Testis (tissue), 3 donors: ENCODE data around the gene SRPK3. TPM values are rescaled to one million over a fixed set of nuclear protein-coding genes. Genes with fewer than 3 reads are reported as not detected.

ENCODE experiments used
- DNase-seq: peaks from one replicate; pipeline ENCODE4 v3.0.0-alpha.2; 2019
- H3K27ac ChIP-seq, 2 donors: fragments of 200-600 bp; sonication (generic); one replicate each; pipeline ENCODE4 v1.5.1; 2019
- H3K27me3 ChIP-seq: fragments of 200-600 bp; sonication (generic); one replicate; pipeline ENCODE4 v1.5.1; 2019
- H3K36me3 ChIP-seq: fragments of 200-600 bp; sonication (generic); one replicate; pipeline ENCODE4 v1.5.1; 2017; ENCODE audit warnings: low read depth; ENCODE audit errors: missing control alignments
- H3K4me1 ChIP-seq: fragments of 200-600 bp; sonication (generic); one replicate; pipeline ENCODE4 v1.5.1; 2019
- H3K4me3 ChIP-seq, 2 donors: fragments of 200-600 bp; sonication (generic); one replicate each; pipeline ENCODE4 v1.5.1; 2017 to 2019
- H3K9me3 ChIP-seq: fragments of 200-600 bp; sonication (generic); one replicate; pipeline ENCODE4 v1.5.1; 2017
- POLR2A ChIP-seq: fragments of 450-650 bp; IDR thresholded peaks from one replicate; pipeline ENCODE4 v1.6.1; 2017; ENCODE audit warnings: antibody characterized with exemption, mild to moderate bottlenecking, moderate library complexity
- WGBS, 2 donors: methylation state at CpG; one replicate each; pipeline ENCODE4 v1.1.5; 2018; 5-methylcytosine and 5-hydroxymethylcytosine counted together
- intact Hi-C: fragments of 100-400 bp; cut with DNase I; formaldehyde crosslinking; loops from one replicate; pipeline ENCODE4 v1.15.1; 2023; ENCODE audit warnings: low total_unique reads
- polyA plus RNA-seq: library from polyadenylated mRNA; stranded (reverse); fragments of 350-450 nt; fragmentation: Illumina TruSeq; extraction: RNeasy Lipid Tissue Mini Kit (QIAGEN cat#74804); gene quantifications from one replicate; pipeline ENCODE4 v1.2.3, GENCODE V29; 2014; ENCODE audit warnings: low read depth, low replicate concordance; ENCODE audit not compliant: insufficient read depth
- total RNA-seq, 2 donors: library from RNA; depleted of rRNA; stranded (reverse); fragments of >200 nt; gene quantifications; one replicate each; pipeline ENCODE4 v1.2.3, GENCODE V29; 2016
- TF ChIP-seq, protein P1 (sequence below), 3 experiments: fragments of 450-650 bp in 2 of 3; fragments of 200-600 bp in 1 of 3; sonication (generic) in 1 of 3; IDR thresholded peaks; one replicate each; pipeline ENCODE4 v1.5.1; 2016 to 2019; ENCODE audit warnings: antibody characterized with exemption in 3 of 3, mild to moderate bottlenecking in 2 of 3, moderate library complexity in 1 of 3

SRPK3 gene
- total and polyA plus RNA-seq, 3 donors from 2014 or later: 0.62 to 2.2 (median 1.3) TPM

DNA sequence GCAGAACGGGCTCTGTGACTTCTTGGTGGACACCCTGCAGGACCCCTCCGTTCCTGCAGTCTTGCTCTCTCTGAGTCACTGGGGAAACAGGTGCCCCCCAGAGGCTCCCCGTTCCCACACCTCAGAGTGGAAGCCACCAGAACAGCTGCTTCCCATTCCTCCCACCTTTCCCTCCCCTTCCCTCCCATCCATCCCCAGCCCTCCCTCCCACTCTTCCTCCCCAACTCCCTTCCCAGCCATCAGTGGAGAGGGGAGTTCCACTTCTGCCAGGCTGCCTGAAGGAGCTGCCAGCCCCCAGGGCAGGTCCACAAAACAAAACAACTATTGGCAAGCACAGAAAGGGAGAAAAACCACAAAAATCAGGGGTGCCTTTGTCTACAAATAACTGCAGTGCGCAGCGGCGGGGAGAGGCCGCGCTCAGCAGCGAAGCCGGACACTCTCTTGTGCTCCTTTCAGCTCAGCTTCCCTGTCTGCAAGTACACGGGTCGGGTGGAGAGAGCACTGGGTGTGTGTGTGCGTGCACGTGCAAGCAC, 21.7 kb downstream of the SRPK3 start:
- Histone ChIP-seq H3K36me3 (no peaks in the 10 kb centered on the region), H3K4me1 (no peaks in the 10 kb centered on the region), H3K27me3 (no peaks in the 10 kb centered on the region), H3K4me3 (no peak overlapping the region), H3K27ac (no peak overlapping the region), H3K9me3 (no peaks in the 10 kb centered on the region)
- 40 to 59% methylated on average over 8 to 14 of the region's 14 CpGs for WGBS, 2 donors
- TF ChIP-seq POLR2A: no peak
- TF ChIP-seq, protein P1, sequence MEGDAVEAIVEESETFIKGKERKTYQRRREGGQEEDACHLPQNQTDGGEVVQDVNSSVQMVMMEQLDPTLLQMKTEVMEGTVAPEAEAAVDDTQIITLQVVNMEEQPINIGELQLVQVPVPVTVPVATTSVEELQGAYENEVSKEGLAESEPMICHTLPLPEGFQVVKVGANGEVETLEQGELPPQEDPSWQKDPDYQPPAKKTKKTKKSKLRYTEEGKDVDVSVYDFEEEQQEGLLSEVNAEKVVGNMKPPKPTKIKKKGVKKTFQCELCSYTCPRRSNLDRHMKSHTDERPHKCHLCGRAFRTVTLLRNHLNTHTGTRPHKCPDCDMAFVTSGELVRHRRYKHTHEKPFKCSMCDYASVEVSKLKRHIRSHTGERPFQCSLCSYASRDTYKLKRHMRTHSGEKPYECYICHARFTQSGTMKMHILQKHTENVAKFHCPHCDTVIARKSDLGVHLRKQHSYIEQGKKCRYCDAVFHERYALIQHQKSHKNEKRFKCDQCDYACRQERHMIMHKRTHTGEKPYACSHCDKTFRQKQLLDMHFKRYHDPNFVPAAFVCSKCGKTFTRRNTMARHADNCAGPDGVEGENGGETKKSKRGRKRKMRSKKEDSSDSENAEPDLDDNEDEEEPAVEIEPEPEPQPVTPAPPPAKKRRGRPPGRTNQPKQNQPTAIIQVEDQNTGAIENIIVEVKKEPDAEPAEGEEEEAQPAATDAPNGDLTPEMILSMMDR (IDR thresholded peaks at IDR 0.05): no peak
- intact Hi-C loops: no loop called here
- no peak for DNase-seq

DNA sequence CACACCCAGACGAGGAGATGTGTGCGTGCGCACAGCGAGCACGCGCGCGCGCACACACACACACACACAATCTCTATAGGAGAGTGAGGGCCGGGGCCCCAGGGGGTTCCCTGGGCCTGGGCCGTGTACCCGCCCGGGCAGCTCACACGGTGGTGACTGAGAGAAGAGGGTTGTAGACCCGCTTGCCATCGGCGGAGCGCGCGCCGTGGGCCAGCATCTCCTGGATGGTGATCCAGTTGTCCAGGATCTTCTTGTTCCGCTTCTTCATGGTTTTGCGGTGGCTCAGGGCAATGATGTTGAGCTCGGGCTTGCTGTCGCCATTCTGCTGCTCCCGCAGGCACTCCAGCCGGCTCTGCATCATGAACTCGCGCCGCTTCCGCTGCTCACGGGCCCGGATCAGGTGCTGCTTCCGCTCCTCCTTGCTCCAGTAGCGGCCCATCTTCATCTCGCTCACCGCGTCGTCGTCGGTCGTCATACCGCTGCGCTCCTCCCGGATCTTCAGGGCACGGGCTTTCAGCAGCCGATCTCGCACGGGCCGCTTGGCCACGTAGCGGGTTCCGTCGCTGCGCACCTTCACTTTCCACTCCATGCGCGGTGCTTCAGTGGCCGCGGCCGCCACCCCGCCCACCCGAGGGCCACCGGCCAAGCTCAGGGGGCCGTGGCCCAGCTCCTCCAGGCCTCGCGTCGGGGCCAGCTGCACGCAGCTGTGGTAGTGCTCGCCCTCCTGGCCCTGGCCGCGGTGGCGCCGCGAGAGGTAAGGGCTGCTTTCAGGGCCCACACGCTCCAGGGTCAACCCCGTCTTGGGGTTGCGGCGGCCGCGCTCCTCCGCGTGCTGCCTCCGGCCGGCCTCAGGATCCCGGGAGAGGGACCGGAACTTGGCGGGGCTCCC, 22.6 kb downstream of the SRPK3 start:
- no peak overlapping the region for H3K27ac ChIP-seq
- H3K4me1 ChIP-seq: no peaks in the 10 kb centered on the region
- TF ChIP-seq POLR2A: no peak
- TF ChIP-seq, protein P1 (IDR thresholded peaks at IDR 0.05): no peak
- no peak overlapping the region for H3K4me3 ChIP-seq
- no peaks in the 10 kb centered on the region for H3K36me3 ChIP-seq
- no peak for DNase-seq
- H3K9me3 ChIP-seq: no peaks in the 10 kb centered on the region
- H3K27me3 ChIP-seq: no peaks in the 10 kb centered on the region
- intact Hi-C loops: no loop called here
- 64% methylated on average over 49 of the region's 87 CpGs; no CpG with 5 or more reads in 1 of the 2 donors for WGBS, 2 donors

DNA sequence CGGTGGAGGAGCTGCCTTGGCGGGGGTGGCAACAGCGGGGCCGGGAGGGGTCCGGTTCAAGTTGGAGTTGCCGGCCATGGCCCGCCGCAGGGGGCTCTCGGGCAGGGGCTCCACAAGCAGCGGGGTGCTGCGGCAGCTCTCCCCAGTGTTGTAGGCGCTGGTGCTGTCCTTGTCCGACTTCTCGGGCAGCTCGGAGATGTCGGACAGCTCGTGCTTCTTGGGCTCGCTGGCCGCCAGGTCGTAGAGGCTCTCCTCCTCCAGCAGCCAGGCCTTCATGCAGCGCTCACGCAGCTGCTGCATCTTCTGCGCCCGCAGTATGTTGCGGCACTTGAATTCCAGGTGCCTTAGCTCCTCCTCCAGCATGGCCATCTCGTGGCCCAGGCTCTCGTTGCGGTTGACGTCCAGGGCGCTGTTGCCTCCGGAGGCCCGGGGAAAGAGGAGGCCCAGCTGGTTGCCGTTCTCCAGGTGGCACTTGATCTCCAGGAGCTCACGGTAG, 23.3 kb downstream of the SRPK3 start:
- TF ChIP-seq, protein P1 (IDR thresholded peaks at IDR 0.05): no peak
- no peak for TF ChIP-seq POLR2A
- H3K4me1 ChIP-seq: no peaks in the 10 kb centered on the region
- H3K27ac ChIP-seq: no peak overlapping the region
- H3K36me3 ChIP-seq: no peaks in the 10 kb centered on the region
- DNase-seq: no peak
- H3K9me3 ChIP-seq: no peaks in the 10 kb centered on the region
- WGBS, 2 donors: 77 to 100% methylated on average over 1 to 24 of the region's 34 CpGs
- no peak overlapping the region for H3K4me3 ChIP-seq
- intact Hi-C loops: no loop called here
- H3K27me3 ChIP-seq: no peaks in the 10 kb centered on the region

DNA sequence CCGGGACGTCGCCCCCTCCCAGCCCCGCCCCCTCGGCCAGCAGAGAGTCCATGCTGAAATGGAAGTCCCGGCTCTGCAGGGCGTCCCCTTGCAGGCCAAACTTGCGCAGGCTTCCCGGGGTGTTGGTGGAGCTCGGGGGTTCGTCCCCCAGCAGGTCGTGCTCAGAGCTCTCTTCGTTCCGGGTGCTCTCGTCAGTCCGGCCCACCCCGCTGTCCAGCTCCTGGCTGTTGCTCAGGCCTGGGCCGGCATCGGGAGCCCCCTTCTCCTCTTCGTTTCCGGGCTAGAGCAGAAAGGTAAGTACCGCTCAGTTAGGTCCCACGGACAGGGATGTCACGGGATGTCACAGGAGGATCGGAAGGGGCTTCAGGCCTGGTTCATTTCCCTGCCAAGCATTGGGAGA, 23.8 kb downstream of the SRPK3 start:
- no peak overlapping the region for H3K4me3 ChIP-seq
- 97 to 100% methylated on average over 3 to 6 of the region's 25 CpGs for WGBS, 2 donors
- no peak for DNase-seq
- H3K4me1 ChIP-seq: no peaks in the 10 kb centered on the region
- no peaks in the 10 kb centered on the region for H3K36me3 ChIP-seq
- no peaks in the 10 kb centered on the region for H3K27me3 ChIP-seq
- intact Hi-C loops: no loop called here
- H3K9me3 ChIP-seq: no peaks in the 10 kb centered on the region
- no peak for TF ChIP-seq POLR2A
- TF ChIP-seq, protein P1 (IDR thresholded peaks at IDR 0.05): no peak
- no peak overlapping the region for H3K27ac ChIP-seq
